Effector memory CD8-positive, alpha-beta T cell (primary cell): Measurements from ENCODE around the gene STEAP2.
A peak's percentile ranks its signal among the peaks of the same experiment; 100 is the strongest.

Experiments used
- ATAC-seq: fragments of 150-1000 bp; cut with Tn5 transposase; replicated peaks from 2 replicates; pipeline ENCODE4 v1.10.0; 2021; ENCODE audit warnings: mild to moderate bottlenecking, moderate library complexity
- DNase-seq, 3 experiments: peaks; one replicate each; pipeline ENCODE4 v3.0.0; 2021
- H3K27ac Mint-ChIP-seq, 2 donors: one replicate each; pipeline ENCODE4 v1.8.0; 2022; ENCODE audit warnings: mild to moderate bottlenecking in 2 of 2, mixed read lengths in 2 of 2, moderate library complexity in 2 of 2
- H3K27me3 Mint-ChIP-seq, 2 donors: one replicate each; pipeline ENCODE4 v1.8.0; 2022; ENCODE audit warnings: mixed read lengths in 2 of 2
- H3K36me3 Mint-ChIP-seq: one replicate; pipeline ENCODE4 v1.8.0; 2022; ENCODE audit warnings: mild to moderate bottlenecking, moderate library complexity, mixed read lengths; ENCODE audit not compliant: insufficient read depth
- H3K4me1 Mint-ChIP-seq, 2 donors: one replicate each; pipeline ENCODE4 v1.8.0; 2022; ENCODE audit warnings: low read depth in 2 of 2, mixed read lengths in 2 of 2
- H3K4me3 Mint-ChIP-seq, 2 donors: one replicate each; pipeline ENCODE4 v1.8.0; 2022; ENCODE audit warnings: mild to moderate bottlenecking in 2 of 2, mixed read lengths in 2 of 2, moderate library complexity in 2 of 2
- H3K9me3 Mint-ChIP-seq, 2 donors: one replicate each; pipeline ENCODE4 v1.8.0; 2022; ENCODE audit warnings: mixed read lengths in 2 of 2
- total RNA-seq, 9 experiments: gene quantifications; one replicate each; lab custom pipeline; 2026; lab: John Stamatoyannopoulos, UW

The STEAP2 gene
- 0 to 0.84 (median 0) reads per million in 9 experiments for total RNA-seq

DNA sequence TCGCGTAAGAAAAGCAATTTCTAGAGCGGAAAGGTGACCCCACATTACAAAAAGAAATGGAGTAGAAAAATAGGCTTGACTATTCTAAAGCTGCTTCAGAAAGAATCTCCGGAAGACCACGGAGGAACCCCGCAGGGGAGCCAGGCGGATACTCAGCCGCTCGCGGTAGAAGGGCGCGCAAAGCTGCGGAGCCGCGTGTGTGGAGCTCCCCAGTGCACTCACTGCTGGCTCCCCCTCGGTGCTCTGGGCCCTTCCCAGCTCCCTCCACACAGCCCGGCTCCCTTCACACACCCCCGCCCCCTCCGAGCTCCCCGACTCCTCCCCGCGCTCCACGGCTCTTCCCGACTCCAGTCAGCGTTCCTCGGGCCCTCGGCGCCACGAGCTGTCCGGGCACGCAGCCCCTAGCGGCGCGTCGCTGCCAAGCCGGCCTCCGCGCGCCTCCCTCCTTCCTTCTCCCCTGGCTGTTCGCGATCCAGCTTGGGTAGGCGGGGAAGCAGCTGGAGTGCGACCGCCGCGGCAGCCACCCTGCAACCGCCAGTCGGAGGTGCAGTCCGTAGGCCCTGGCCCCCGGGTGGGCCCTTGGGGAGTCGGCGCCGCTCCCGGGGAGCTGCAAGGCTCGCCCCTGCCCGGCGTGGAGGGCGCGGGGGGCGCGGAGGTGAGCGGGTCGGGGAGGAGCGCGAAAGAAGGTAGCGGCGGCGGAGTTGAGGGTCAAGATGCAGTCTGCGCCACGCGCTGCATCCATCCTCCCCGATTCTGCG lies at the start of gene STEAP2:
Gene STEAP2 (plus strand): TSS at position 350 of the 758 bp plus-strand sequence. CDS start 13,343 bp downstream, outside the sequence.
- H3K4me1 Mint-ChIP-seq, result no peaks in the 10 kb centered on the region
- DNase-seq (peak in 1 of 3 experiments; percentile 5), ATAC-seq (peak; percentile 50)
- H3K9me3 Mint-ChIP-seq, result no peaks in the 10 kb centered on the region
- H3K27ac Mint-ChIP-seq, result no peak within 1 kb of the TSS
- H3K27me3 Mint-ChIP-seq, result peaks cover 7 to 9% of the 10 kb centered on the region in 2 donors
- H3K4me3 Mint-ChIP-seq, result peak within 1 kb of the TSS in 1 of 2 donors; percentile 20
- no peaks in the 10 kb centered on the region for H3K36me3 Mint-ChIP-seq

DNA sequence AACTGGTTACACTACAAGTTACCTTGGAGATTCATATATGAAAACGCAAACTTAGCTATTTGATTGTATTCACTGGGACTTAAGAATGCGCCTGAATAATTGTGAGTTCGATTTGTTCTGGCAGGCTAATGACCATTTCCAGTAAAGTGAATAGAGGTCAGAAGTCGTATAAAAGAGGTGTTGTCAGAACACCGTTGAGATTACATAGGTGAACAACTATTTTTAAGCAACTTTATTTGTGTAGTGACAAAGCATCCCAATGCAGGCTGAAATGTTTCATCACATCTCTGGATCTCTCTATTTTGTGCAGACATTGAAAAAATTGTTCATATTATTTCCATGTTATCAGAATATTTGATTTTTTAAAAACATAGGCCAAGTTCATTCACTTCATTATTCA lies 48.0 kb upstream of the STEAP2 start:
- ATAC-seq, result no peak
- Mint-ChIP-seq H3K4me3 (no peak overlapping the region), H3K36me3 (no peaks in the 10 kb centered on the region), H3K27me3 (peaks cover 10 to 30% of the 10 kb centered on the region in 2 donors), H3K4me1 (no peaks in the 10 kb centered on the region), H3K9me3 (no peaks in the 10 kb centered on the region), H3K27ac (no peak overlapping the region)
- no peak for DNase-seq

DNA sequence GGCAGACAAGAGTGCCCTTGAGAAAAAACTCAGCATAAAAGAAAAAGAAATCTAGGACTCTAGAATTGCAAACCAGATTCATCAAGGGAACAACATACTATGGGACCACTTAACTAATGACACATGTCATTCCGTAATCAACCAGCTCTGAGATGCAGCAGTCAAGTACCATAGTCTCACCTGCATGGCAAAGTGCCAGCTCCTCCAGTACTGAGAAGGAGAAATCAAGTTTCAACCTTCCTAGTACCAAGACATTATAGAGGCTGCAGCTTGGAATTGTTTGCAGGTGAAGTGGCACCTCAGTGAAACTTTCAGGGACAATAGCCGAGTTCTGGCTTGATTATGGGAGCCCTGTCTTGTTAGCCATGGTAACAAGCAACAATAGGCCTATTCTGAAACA lies 45.8 kb upstream of the STEAP2 start:
- ATAC-seq (no peak), DNase-seq (no peak)
- Mint-ChIP-seq H3K36me3 (no peaks in the 10 kb centered on the region), H3K27me3 (peaks cover 14 to 36% of the 10 kb centered on the region in 2 donors), H3K4me3 (no peak overlapping the region), H3K4me1 (no peaks in the 10 kb centered on the region), H3K9me3 (no peaks in the 10 kb centered on the region), H3K27ac (no peak overlapping the region)

DNA sequence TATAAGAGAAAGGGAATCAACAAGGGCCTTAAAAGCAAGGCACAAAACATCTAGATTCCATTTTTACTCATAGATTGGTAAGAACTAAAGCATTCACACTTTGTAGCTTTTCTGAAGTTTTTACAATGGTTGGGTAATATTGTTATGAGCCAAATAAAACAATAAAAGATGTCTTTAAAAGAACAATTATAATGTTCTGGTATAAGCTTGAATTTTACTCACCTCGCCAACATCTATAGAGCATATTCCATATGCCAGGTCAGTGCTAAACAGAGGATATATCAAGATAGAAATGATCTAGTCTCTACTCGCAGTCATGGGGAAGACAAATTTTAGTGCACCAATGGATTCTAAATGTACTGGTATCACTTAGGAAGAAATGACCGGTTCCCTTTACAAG lies 45.4 kb upstream of the STEAP2 start:
- Mint-ChIP-seq H3K4me1 (no peaks in the 10 kb centered on the region), H3K27me3 (peaks cover 18 to 36% of the 10 kb centered on the region in 2 donors), H3K27ac (no peak overlapping the region), H3K36me3 (no peaks in the 10 kb centered on the region), H3K4me3 (no peak overlapping the region), H3K9me3 (no peaks in the 10 kb centered on the region)
- DNase-seq, result no peak
- no peak for ATAC-seq

DNA sequence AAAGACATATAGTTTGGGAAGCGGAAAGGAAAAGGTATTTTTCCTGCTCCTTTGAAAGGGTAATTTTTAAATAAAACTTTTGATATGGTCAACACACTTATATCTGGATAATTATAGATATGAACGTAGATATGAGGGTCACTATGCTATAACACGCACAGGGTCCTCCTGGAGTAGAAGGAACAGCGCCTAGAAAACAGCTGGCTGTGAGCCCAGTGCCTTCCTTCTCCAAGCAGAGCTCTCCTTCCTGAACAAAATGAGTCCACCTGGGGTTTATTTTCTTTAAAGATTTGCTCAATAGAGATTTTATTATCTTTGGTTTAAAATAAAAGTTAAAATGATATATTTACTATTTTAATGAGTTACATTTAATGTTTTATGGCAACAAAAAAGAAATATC lies 44.2 kb upstream of the STEAP2 start:
- Mint-ChIP-seq H3K9me3 (no peaks in the 10 kb centered on the region), H3K4me1 (no peaks in the 10 kb centered on the region), H3K36me3 (no peaks in the 10 kb centered on the region), H3K4me3 (no peak overlapping the region), H3K27me3 (peaks cover 30 to 46% of the 10 kb centered on the region in 2 donors), H3K27ac (no peak overlapping the region)
- ATAC-seq (no peak), DNase-seq (no peak)

DNA sequence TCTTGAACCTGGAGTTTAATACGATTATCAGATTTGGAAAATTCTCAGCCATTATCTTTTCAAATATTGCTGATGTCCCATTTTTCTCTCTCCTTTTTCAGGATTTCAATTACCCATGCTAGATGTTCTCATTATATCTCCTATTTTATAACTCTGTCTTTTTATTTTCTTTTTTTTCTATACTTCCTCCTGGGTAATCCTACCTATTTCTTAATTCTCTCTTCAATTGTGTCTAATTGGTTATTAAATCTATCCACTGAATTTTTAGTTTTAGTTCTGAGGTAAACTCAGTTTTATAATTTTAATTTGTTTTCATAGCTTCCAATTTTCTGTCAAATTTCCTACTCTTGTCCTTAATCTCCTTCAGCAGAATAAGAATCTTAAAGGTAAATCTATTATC lies 41.6 kb upstream of the STEAP2 start:
- DNase-seq (no peak), ATAC-seq (no peak)
- H3K36me3 Mint-ChIP-seq, result no peaks in the 10 kb centered on the region
- no peak overlapping the region for H3K4me3 Mint-ChIP-seq
- H3K9me3 Mint-ChIP-seq, result no peaks in the 10 kb centered on the region
- no peaks in the 10 kb centered on the region for H3K4me1 Mint-ChIP-seq
- H3K27ac Mint-ChIP-seq, result no peak overlapping the region
- H3K27me3 Mint-ChIP-seq, result peaks cover 32 to 48% of the 10 kb centered on the region in 2 donors

DNA sequence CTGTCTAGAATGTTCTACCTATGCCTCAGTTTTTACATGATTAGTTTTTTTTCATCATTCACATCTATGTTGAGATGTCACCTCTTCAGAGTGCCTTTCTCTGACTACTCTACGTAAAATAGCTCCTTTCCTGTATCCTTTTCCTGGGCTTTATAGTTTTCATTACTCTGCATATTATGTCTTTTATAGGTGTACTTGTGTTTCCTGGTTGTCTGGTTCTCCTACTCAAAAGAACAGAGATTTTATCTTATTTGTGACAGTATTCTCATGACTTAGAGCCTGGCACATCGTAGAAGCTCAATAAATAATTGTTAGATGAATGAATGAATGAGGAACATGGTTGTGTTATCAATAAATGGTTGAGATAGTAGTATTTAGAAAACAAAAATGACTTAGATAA lies 39.4 kb upstream of the STEAP2 start:
- DNase-seq, result no peak
- Mint-ChIP-seq H3K4me3 (no peak overlapping the region), H3K4me1 (no peaks in the 10 kb centered on the region), H3K27me3 (peaks cover 32% of the 10 kb centered on the region in 2 donors), H3K9me3 (no peaks in the 10 kb centered on the region), H3K36me3 (no peaks in the 10 kb centered on the region), H3K27ac (no peak overlapping the region)
- no peak for ATAC-seq

DNA sequence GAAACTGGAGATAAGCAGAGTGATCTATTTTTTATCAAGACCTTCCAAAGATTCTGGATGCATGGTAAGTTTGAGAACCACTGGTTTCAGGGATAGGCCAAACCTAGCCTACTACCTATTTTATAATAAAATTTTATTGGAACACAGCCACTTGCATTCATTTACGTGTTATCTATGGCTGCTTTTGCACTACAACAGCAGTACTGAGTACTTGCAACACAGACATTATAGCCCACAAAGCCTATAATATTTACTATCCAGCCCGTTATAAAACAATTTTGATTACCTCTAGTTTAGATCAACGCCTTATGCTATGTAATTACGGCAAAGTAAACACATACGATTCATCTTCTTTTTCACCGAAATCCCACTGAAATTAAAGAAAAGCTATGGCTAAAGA lies 38.9 kb upstream of the STEAP2 start:
- Mint-ChIP-seq H3K27ac (no peak overlapping the region), H3K36me3 (no peaks in the 10 kb centered on the region), H3K9me3 (no peaks in the 10 kb centered on the region), H3K4me3 (no peak overlapping the region), H3K4me1 (no peaks in the 10 kb centered on the region), H3K27me3 (peaks cover 32% of the 10 kb centered on the region in 2 donors)
- no peak for ATAC-seq
- no peak for DNase-seq

DNA sequence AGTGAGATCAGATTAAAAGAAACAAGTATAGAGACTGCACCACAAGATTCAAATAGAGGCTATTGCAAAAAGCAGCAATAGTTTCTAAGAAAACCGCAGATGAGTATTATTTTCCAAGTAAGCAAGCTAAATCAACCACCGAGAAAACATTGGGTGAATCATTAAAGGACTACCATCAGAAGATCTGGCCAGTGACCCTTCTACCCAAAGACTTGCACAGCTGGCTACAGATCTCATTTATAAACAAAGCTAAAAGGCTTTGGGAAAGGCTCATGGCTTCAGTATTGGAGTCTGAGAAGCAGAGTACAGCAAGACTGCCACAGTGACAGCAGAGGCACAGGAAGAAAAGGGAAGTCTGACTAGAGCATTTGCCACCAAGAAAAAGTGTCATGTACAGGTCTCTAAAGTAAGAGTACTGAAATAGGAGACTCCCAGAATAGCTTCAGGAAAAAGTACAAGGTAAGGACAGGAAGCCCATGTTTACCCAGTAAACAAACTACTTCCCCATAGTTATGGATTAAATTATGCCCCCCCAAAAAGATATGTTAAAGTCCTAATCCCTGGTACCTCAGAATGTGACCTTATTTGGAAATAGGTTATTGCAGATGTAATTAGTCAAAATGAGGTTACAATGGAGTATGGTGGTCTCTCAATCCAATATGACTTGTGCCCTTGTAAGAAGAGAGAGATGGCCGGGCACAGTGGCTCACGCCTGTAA lies 38.3 kb upstream of the STEAP2 start:
- no peaks in the 10 kb centered on the region for H3K36me3 Mint-ChIP-seq
- no peak for ATAC-seq
- no peak overlapping the region for H3K4me3 Mint-ChIP-seq
- no peak for DNase-seq
- peaks cover 32% of the 10 kb centered on the region in 2 donors for H3K27me3 Mint-ChIP-seq
- H3K9me3 Mint-ChIP-seq, result no peaks in the 10 kb centered on the region
- no peaks in the 10 kb centered on the region for H3K4me1 Mint-ChIP-seq
- no peak overlapping the region for H3K27ac Mint-ChIP-seq

DNA sequence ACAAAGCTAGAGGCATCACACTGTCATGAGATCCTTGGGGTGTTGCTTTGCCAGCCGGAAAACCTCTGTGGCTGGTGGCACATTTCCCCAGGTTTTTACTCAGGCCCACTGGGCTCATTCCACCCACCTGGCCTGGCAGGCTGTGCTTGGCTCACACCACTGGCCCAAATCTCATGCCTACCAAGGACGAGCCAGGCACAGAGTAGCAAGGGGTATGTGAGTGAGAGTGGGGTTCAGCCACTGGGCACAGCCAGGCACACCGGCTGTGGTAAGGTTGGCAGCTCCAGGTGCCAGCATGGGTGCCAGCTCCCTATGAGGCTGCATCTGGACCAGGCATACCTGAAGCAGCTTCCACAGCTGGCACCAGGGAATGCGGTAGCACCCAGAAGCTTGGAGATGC lies 35.9 kb upstream of the STEAP2 start:
- no peaks in the 10 kb centered on the region for H3K36me3 Mint-ChIP-seq
- H3K4me3 Mint-ChIP-seq, result no peak overlapping the region
- H3K27me3 Mint-ChIP-seq, result peaks cover 26 to 29% of the 10 kb centered on the region in 2 donors
- H3K4me1 Mint-ChIP-seq, result peaks cover 0 to 7% of the 10 kb centered on the region in 2 donors
- no peaks in the 10 kb centered on the region for H3K9me3 Mint-ChIP-seq
- H3K27ac Mint-ChIP-seq, result no peak overlapping the region
- DNase-seq (no peak), ATAC-seq (no peak)

DNA sequence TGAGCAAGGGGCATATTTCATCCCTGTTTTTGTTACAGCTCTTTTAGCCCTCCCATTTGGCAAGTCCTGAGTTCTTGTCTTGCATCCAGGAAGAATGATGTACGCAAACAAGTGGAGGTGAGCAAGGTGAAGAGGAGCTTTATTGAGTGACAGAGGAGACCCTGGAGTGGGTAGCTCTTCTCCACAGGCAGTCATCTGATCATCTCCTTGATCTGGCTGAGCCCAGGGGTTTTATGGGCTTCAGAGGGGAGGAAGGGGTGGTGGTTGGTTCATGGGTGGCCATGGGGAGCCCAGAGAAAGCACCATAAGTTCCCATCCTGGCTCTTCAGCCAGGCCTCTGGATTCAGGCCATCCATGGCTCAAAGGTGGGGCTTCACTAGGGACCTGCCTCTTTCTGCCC lies 35.3 kb upstream of the STEAP2 start:
- H3K27ac Mint-ChIP-seq, result no peak overlapping the region
- peaks cover 0 to 7% of the 10 kb centered on the region in 2 donors for H3K4me1 Mint-ChIP-seq
- no peaks in the 10 kb centered on the region for H3K9me3 Mint-ChIP-seq
- ATAC-seq (no peak), DNase-seq (no peak)
- H3K27me3 Mint-ChIP-seq, result peaks cover 24 to 26% of the 10 kb centered on the region in 2 donors
- no peaks in the 10 kb centered on the region for H3K36me3 Mint-ChIP-seq
- H3K4me3 Mint-ChIP-seq, result no peak overlapping the region

DNA sequence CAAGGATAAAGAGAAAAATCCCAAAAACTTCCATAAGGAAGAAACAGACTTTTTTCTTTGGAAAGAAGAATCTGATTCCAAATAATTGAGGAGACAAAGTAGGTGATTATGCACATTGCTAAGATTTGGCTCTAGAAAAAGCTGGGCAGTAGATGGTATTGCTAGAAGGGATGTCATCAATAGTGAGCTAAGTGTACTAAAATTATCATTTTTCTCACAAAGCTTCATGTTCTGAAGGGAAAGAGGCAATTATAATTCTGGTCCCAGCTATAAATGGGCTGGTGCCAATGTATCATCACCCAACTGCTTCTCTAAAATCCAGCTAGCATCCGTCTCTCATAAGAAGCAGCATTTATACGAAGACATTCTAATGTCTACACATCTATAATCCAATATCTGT lies 33.4 kb upstream of the STEAP2 start:
- no peak for DNase-seq
- H3K9me3 Mint-ChIP-seq, result no peaks in the 10 kb centered on the region

DNA sequence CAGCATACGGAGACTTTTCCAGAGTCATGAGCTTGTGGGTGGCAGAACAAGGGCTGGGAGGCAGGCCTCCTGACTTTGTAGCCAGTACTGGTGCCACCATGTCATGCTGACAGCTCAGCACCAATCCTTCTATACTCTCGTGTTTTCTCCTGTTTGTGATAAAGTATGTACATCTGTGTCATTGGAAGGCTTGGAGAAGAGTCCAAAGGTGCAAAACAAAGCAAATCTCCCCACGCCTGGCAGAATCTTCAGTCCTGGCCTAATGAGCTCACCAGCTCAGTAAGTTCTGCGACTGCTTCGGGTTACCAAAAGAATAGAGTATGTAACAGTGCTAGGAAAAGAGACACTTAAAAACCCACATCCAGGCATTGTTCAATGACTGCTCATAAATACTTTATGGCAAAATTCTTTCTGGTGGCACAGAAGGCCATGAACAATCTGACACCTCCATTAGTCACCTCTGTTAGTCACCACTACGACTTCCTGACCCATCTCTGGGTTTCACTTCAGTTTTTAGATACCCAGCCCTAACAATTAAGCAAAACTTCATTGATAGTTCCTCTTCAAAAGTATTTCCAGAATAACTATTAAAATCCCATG lies 32.8 kb upstream of the STEAP2 start:
- ATAC-seq (peak; percentile 76), DNase-seq (no peak)
- Mint-ChIP-seq H3K27ac (peak overlapping the region in 1 of 2 donors; percentile 41), H3K4me1 (peaks cover 0 to 7% of the 10 kb centered on the region in 2 donors), H3K9me3 (no peaks in the 10 kb centered on the region), H3K36me3 (no peaks in the 10 kb centered on the region), H3K4me3 (no peak overlapping the region), H3K27me3 (peaks cover 3 to 9% of the 10 kb centered on the region in 2 donors)

More for the DNA sequence above, 33.4 kb upstream of the STEAP2 start:
- H3K36me3 Mint-ChIP-seq, result no peaks in the 10 kb centered on the region
- ATAC-seq, result no peak
- no peak overlapping the region for H3K27ac Mint-ChIP-seq
- H3K4me3 Mint-ChIP-seq, result no peak overlapping the region
- H3K27me3 Mint-ChIP-seq, result peaks cover 9 to 14% of the 10 kb centered on the region in 2 donors
- peaks cover 0 to 7% of the 10 kb centered on the region in 2 donors for H3K4me1 Mint-ChIP-seq
